GM21576 (cell line): ENCODE measurements around the gene CCL25.

Source experiments
- ATAC-seq: cut with Tn5 transposase; IDR thresholded peaks from one replicate; pipeline ENCODE4 v1.9.1; 2021; ENCODE audit warnings: mild to moderate bottlenecking, moderate library complexity; ENCODE audit not compliant: unreplicated experiment

Gene CCL25

GRCh38 chr19:8109455-8109854 is 56.9 kb downstream of the CCL25 start:
- ATAC-seq, result no peak

- ATAC-seq, result no peak
Measured at GRCh38 chr19:8109890-8110662, 57.5 kb downstream of the CCL25 start.

- ATAC-seq, result no peak
Measured at GRCh38 chr19:8110931-8111330, 58.4 kb downstream of the CCL25 start.

GRCh38 chr19:8111376-8111775 is 58.8 kb downstream of the CCL25 start:
- no peak for ATAC-seq
